NK-92 (cell line): ENCODE measurements around the gene SPTBN1.

Experiments used
- DNase-seq: peaks from one replicate; lab custom pipeline; 2025; ENCODE audit not compliant: unreplicated experiment; lab: John Stamatoyannopoulos, UW

The SPTBN1 gene

DNA sequence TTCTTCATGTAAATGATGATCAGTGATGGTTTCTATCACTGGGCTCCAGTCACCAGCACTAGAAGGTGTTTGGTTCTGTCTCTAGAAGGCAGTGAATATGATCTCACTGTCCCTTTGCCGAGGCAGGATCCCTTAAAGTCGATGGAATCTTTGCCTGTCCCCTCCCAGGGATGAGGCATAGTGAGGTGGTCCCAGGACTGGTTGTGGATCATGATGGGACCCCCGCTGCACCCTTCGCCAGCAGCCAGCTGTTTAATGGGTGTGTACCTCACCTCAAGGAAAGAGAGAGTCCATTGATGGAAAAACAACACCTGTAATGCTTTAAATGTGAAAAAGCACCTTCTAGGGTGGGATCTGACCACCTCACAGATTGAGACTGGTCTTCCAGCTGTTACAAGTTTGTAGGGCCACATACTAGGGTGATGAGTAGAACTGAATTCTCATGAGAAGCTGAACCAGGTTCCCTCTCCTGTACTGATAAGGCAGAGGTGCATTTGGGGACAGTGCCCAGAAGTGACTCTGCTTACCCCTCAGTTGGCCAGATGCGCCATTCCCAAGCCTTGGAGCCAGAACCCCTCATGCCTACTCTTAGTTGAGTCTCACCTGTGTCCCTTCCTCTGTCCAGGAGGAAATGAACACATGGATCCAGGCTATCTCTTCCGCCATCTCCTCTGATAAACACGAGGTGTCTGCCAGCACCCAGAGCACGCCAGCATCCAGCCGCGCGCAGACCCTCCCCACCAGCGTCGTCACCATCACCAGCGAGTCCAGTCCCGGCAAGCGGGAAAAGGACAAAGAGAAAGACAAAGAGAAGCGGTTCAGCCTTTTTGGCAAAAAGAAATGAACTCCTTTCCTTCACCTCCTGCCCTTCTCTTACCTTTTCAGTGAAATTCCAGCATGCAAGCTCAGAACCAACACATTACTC lies 211.9 kb downstream of the SPTBN1 start:
- DNase-seq: no peak

DNA sequence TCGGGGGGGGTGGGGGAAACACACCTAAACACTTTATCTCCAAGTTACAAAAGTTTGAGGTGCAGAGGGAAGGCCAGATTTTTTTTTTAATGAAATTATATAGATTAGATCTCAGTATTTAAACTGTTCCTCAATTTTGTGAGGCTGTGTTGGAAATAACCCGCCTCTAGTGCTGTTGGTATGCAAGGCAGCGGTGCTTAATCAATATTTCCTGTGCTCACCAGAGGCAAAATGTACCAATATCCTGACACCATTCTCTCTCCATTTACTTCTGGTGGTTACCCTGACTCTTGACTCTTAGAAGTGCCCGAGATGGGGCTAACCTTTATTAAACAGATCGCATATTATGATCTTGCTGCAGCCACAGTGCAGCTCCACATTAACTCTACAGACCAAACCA lies 212.6 kb downstream of the SPTBN1 start:
- no peak for DNase-seq

DNA sequence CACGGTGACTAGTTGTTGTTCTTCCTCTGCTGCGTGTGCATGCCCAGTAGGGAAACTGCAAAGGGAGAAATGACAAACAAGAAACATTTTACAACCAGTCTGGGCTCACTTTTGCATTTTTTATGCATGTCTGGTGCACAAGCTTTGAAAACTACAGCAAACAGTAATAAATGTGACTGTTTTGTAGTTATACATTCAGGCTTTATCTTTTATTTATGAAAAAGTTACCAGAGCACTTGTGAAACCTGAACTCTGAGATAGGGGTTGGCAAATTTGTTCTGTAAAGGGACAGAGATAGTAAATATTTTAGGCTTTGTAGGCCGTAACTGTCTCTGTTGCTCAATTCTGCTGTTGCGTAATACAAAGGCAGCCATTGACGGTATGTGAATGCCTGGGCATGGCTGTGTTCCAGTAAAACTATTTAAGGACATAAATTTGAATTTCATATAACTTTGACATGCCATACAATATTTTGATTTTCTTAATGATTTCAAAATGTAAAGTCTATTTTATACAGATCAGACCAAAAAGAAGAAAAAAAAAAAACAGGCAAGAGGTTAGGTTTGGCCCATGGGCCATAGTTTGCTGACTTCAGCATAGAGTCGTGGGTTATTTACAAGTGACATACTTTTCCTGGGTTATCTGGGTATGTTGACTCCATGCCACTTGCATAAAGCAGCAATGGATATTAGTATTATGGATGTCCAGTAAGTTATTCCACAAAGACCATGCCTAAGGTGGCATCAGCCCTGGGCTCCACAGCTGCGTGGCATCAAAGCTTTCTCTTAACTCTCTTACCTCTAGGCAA lies 213.8 kb downstream of the SPTBN1 start:
- DNase-seq: no peak

DNA sequence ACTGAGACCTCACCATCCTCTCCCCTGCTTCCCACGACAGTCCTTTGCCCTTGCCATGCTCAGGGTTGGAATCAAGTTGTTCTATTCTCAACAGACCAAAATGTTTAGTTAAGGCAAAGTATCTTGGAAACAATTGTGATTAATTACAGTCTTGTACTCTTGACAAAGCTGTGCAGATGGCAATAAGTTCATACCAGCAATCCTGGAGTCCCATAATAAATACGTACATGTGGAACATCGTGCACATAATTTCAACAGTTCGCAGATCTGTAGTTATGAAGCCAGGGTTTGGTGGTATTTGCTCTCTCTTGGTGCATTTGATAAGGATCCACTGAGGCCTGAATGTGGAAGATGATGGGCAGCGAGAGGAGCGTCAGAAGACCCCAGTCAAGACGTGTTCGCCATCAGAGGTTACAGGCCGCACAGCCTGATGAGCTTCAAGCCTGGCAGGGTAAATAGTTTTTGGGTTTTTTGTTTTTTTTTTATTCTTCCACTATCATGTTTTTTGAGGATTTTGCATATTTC lies 214.4 kb downstream of the SPTBN1 start:
- DNase-seq: no peak

- no peak for DNase-seq
Measured at GRCh38 chr2:54671010-54671409, 214.9 kb downstream of the SPTBN1 start.

DNA sequence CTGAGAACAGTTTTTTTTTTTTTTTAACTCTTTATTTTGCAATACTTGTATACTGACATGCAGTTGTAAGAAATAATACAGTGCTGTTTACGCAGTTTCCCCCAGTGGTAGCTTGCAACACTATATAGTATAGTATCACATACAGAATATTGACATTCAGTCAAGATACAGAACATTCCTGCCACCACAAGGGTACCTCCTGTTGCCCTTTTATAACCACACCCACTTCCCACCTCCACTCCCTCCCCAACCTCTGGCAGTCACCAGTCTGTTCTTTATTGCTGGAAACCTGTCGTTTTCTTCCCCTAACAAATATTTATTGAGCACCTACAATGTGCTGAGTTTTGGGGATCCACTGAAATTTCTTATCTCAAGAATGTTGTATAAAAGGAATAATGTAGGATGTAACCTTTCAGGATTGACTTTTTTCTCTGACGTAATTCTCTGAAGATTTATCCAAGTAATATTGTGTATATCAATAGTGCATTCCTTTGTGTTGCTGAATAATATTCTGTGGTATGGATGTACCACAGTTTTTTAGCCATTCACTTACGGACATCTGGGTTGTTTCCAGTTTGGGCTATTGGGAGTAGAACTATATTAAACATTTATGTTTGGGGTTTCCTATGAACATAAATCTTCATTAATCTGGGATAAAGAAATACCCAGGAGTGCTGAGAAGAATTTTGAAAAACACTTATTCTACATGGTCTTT lies 215.9 kb downstream of the SPTBN1 start:
- DNase-seq: no peak

- DNase-seq: no peak
Measured at GRCh38 chr2:54672590-54673456, 216.7 kb downstream of the SPTBN1 start.

DNA sequence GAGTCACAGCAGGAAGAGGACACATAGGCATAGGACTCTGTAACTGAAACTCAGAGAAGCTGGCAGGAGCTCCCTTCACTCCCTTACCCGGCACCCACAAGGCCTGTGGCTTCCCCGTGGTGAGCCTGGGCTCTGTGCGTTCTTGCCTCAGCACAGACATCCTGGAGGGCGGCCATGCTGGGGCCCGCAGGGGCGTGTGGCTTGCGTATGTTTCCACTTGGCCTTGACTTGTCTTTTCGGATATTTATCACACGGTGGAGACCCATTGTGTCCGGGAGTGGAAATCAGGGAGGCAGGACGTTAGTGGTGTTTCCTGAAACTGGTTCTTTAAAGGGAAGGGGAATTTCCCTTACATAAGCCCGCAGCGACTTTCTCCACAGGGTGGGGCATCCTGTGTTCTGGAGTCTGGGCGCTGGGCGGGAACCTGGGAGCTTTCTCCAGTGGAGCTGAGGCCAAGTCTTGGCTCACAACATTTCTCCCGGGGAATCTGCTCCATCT lies 217.4 kb downstream of the SPTBN1 start:
- no peak for DNase-seq

DNA sequence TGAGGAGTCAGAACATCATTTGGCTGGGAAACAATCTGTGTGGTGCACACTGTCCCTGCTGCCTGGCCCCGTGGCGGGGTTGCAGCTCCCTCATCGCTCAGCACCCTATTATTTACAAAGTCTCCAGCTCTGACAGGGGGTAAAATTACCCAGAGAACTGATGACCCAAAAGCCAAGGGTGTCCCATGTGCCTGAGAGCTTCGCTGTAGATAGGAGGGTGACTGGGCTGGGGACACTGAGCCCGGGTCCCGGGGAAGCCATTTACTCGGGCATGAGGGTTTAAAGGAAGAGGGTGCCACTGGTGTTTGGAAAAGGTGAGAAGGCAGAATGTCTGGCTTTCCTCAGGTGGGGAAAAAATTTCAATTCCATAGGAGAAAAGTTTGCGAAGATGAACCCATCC lies 219.2 kb downstream of the SPTBN1 start:
- no peak for DNase-seq

- DNase-seq: no peak
Measured at GRCh38 chr2:54675738-54676137, 219.6 kb downstream of the SPTBN1 start.

GRCh38 chr2:54676656-54677055 lies 220.5 kb downstream of the SPTBN1 start:
- DNase-seq: no peak

- no peak for DNase-seq
Measured at GRCh38 chr2:54677476-54678265, 221.5 kb downstream of the SPTBN1 start.

DNA sequence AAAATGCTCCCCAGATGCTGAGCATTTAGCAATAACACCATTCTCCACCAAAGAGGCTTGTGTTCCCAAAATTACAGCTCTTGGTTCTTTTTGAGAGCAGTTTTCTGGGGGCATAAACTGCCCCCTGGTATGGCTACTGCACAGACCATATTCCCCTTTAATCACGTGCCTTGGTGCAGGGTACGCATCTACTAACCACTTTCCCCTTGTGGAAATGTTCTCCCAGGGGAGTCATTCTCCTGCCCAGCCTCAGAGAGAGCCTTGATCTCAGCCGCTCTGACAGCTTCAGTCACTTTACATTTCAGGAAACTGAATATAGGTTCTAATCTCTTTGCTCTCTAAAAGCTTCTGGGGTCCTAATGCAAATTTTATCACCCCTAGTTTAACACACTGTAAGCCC lies 222.6 kb downstream of the SPTBN1 start:
- no peak for DNase-seq

GRCh38 chr2:54680397-54681041 lies 224.4 kb downstream of the SPTBN1 start:
- no peak for DNase-seq

GRCh38 chr2:54681416-54681815 lies 225.3 kb downstream of the SPTBN1 start:
- no peak for DNase-seq

- no peak for DNase-seq
Measured at GRCh38 chr2:54683596-54683995, 227.5 kb downstream of the SPTBN1 start.

- DNase-seq: no peak
Measured at GRCh38 chr2:54685263-54685775, 229.2 kb downstream of the SPTBN1 start.

GRCh38 chr2:54687595-54688152 lies 231.5 kb downstream of the SPTBN1 start:
- DNase-seq: no peak
